CD8-positive, alpha-beta memory T cell (primary cell): ENCODE results near the gene SELENBP1. TPM values are rescaled to one million over a fixed set of nuclear protein-coding genes. Genes with fewer than 3 reads are reported as not detected.

Source experiments
- CTCF ChIA-PET: fragments of 350-600 bp; sonication (Branson Sonifier 250); formaldehyde crosslinking; loops from one replicate; lab custom pipeline; 2021; ENCODE audit warnings: antibody characterized with exemption; lab: Charles Lee
- POLR2A ChIA-PET: fragments of 350-600 bp; sonication (Branson Sonifier 250); formaldehyde crosslinking; loops from one replicate; lab custom pipeline; 2021; ENCODE audit warnings: antibody characterized with exemption; lab: Charles Lee
- DNase-seq, 5 donors: peaks; one replicate each; pipeline versions ENCODE4 v3.0.0 to v3.0.0-alpha.2; 2020 to 2022; ENCODE audit warnings: mixed read lengths in 1 of 5
- H3K27ac ChIP-seq: one replicate; pipeline ENCODE4 v1.7.0; 2013; ENCODE audit warnings: low read depth, mild to moderate bottlenecking, low read length, moderate library complexity
- H3K27me3 ChIP-seq: 2 replicates; pipeline ENCODE4 v1.7.0; 2013; ENCODE audit warnings: low read length, mild to moderate bottlenecking; ENCODE audit not compliant: insufficient read depth, poor library complexity, severe bottlenecking
- H3K36me3 ChIP-seq: 2 replicates; pipeline ENCODE4 v1.7.0; 2013; ENCODE audit warnings: mild to moderate bottlenecking, low read length, moderate library complexity; ENCODE audit not compliant: insufficient read depth
- H3K4me1 ChIP-seq: 2 replicates; pipeline ENCODE4 v1.7.0; 2013; ENCODE audit warnings: mild to moderate bottlenecking, low read length, moderate library complexity; ENCODE audit not compliant: insufficient read depth
- H3K4me3 ChIP-seq: 2 replicates; pipeline ENCODE4 v1.7.0; 2013; ENCODE audit warnings: mild to moderate bottlenecking, low read length
- H3K9me3 ChIP-seq: 2 replicates; pipeline ENCODE4 v1.7.0; 2013; ENCODE audit warnings: mild to moderate bottlenecking, low read length
- H3K27ac Mint-ChIP-seq, 8 donors: one replicate each; pipeline ENCODE4 v1.8.0; 2020 to 2021; ENCODE audit warnings: mixed read lengths in 8 of 8, mild to moderate bottlenecking in 6 of 8, inconsistent platforms in 3 of 8, moderate library complexity in 3 of 8
- H3K27me3 Mint-ChIP-seq, 2 donors: one replicate each; pipeline ENCODE4 v1.8.0; 2020 to 2021; ENCODE audit warnings: mixed read lengths in 2 of 2, mild to moderate bottlenecking in 1 of 2, moderate library complexity in 1 of 2
- H3K36me3 Mint-ChIP-seq, 3 donors: one replicate each; pipeline ENCODE4 v1.8.0; 2020 to 2021; ENCODE audit warnings: mixed read lengths in 3 of 3, inconsistent platforms in 1 of 3, mild to moderate bottlenecking in 1 of 3
- H3K4me1 Mint-ChIP-seq, 3 donors: one replicate each; pipeline ENCODE4 v1.8.0; 2020 to 2021; ENCODE audit warnings: mixed read lengths in 3 of 3, inconsistent platforms in 1 of 3, mild to moderate bottlenecking in 1 of 3
- H3K4me3 Mint-ChIP-seq, 7 donors: one replicate each; pipeline ENCODE4 v1.8.0; 2020 to 2021; ENCODE audit warnings: mixed read lengths in 7 of 7, mild to moderate bottlenecking in 6 of 7, moderate library complexity in 4 of 7, inconsistent platforms in 2 of 7
- H3K9me3 Mint-ChIP-seq, 5 donors: one replicate each; pipeline ENCODE4 v1.8.0; 2020 to 2022; ENCODE audit warnings: mixed read lengths in 5 of 5, mild to moderate bottlenecking in 3 of 5, moderate library complexity in 2 of 5, inconsistent platforms in 1 of 5
- polyA plus RNA-seq: library from polyadenylated mRNA; unstranded; fragments of 300-500 nt; fragmentation: Illumina TruSeq; gene quantifications from one replicate; pipeline ENCODE4 v1.2.3, GENCODE V29; 2021
- total RNA-seq, 2 experiments: library from RNA; stranded (reverse); gene quantifications; one replicate each; pipeline ENCODE4 v1.2.3, GENCODE V29; 2021

The SELENBP1 gene
- total and polyA plus RNA-seq, 3 experiments from 2014 or later: not detected

GRCh38 chr1:151346082-151346768 is 26.3 kb downstream of the SELENBP1 start:
- peak overlapping the region; percentile 98 for H3K27ac ChIP-seq
- H3K9me3 ChIP-seq: no peaks in the 10 kb centered on the region
- POLR2A ChIA-PET: interaction anchor here (0.5 to 1.7 kb wide), 4 partner anchors 19 to 271 kb away, joined by 3 to 13 read pairs (median 8); partner anchors contain the start of genes PI4KB and ZNF687
- Mint-ChIP-seq H3K27ac (peak overlapping the region; percentile 95 to 100 (median 98)), H3K9me3 (no peaks in the 10 kb centered on the region), H3K27me3 (no peaks in the 10 kb centered on the region), H3K36me3 (peaks cover 0 to 54% (median 5%) of the 10 kb centered on the region in 3 donors), H3K4me3 (peak overlapping the region; percentile 85 to 95 (median 93)), H3K4me1 (peaks cover 28 to 43% (median 38%) of the 10 kb centered on the region in 3 donors)
- H3K4me1 ChIP-seq: peaks cover 23% of the 10 kb centered on the region
- CTCF ChIA-PET: no interaction called here
- H3K36me3 ChIP-seq: peaks cover 24% of the 10 kb centered on the region
- peak overlapping the region; percentile 97 for H3K4me3 ChIP-seq
- H3K27me3 ChIP-seq: no peaks in the 10 kb centered on the region
- DNase-seq: no peak

DNA sequence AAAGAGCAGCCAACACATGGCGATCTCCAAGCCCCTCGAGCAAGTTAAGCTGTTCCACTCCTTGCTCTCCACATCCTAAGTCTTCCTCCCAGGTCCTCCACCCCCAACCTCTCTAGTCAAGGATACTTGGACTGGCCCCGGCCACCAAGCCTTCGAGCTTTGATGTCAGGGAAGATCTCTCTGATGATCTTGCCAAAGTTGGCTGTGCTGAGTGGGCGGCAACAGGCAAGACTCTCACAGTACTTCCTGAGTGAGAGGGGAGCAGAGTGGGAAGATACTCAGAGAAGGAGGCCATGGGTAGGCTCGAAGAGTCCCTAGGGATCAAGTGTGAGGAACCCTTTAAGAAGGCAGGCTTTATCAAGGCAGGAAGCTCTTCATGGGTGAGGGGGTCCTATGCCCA is 28.2 kb downstream of the SELENBP1 start:
- peak overlapping the region in 7 of 8 donors; percentile 5 to 77 (median 32) for H3K27ac Mint-ChIP-seq
- no peaks in the 10 kb centered on the region for H3K9me3 Mint-ChIP-seq
- peak overlapping the region in 2 of 7 donors; percentile 58 to 65 for H3K4me3 Mint-ChIP-seq
- no peaks in the 10 kb centered on the region for H3K27me3 Mint-ChIP-seq
- no peaks in the 10 kb centered on the region for H3K9me3 ChIP-seq
- peaks cover 0 to 55% (median 5%) of the 10 kb centered on the region in 3 donors for H3K36me3 Mint-ChIP-seq
- peaks cover 24% of the 10 kb centered on the region for H3K36me3 ChIP-seq
- CTCF ChIA-PET: interaction anchor here (1.1 to 1.5 kb wide), 2 partner anchors 44 to 55 kb away, joined by 3 to 4 read pairs; partner anchors contain the start of gene PSMB4
- H3K4me3 ChIP-seq: no peak overlapping the region
- peaks cover 27% of the 10 kb centered on the region for H3K4me1 ChIP-seq
- H3K27ac ChIP-seq: no peak overlapping the region
- peaks cover 33 to 52% (median 50%) of the 10 kb centered on the region in 3 donors for H3K4me1 Mint-ChIP-seq
- POLR2A ChIA-PET: no interaction called here
- DNase-seq: no peak
- no peaks in the 10 kb centered on the region for H3K27me3 ChIP-seq

DNA sequence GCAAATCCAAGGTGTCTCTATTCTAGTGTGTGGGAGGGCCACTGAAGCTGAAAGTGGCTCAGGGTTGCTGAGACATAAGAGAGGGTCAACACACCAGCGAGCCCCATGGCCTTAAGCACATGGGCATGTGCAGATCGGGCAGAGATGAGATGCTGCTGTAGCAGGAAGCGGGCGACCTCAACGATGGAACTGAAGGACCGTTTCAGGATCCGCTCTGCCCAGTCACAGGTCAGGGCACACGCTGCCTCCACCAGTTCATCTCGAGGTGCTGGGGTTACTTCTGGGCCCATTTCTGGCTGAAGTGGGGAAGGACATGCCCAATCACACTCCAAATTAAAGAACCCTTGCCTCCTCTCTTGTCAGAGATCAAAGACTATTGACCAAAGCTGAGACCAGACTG is 28.9 kb downstream of the SELENBP1 start:
- no peak overlapping the region for H3K4me3 Mint-ChIP-seq
- Histone ChIP-seq H3K9me3 (no peaks in the 10 kb centered on the region), H3K27ac (no peak overlapping the region), H3K27me3 (no peaks in the 10 kb centered on the region), H3K36me3 (peaks cover 24% of the 10 kb centered on the region), H3K4me1 (peaks cover 27% of the 10 kb centered on the region), H3K4me3 (no peak overlapping the region)
- no peaks in the 10 kb centered on the region for H3K9me3 Mint-ChIP-seq
- no peaks in the 10 kb centered on the region for H3K27me3 Mint-ChIP-seq
- ChIA-PET CTCF (interaction anchor here (1.1 to 1.6 kb wide), 3 partner anchors 16 to 43 kb away, joined by 4 to 7 read pairs (median 4); partner anchors contain the start of gene PI4KB), POLR2A (no interaction called here)
- peaks cover 0 to 55% (median 5%) of the 10 kb centered on the region in 3 donors for H3K36me3 Mint-ChIP-seq
- no peak for DNase-seq
- H3K4me1 Mint-ChIP-seq: peaks cover 35 to 52% (median 50%) of the 10 kb centered on the region in 3 donors
- peak overlapping the region in 7 of 8 donors; percentile 8 to 77 (median 67) for H3K27ac Mint-ChIP-seq

- Mint-ChIP-seq H3K9me3 (no peaks in the 10 kb centered on the region), H3K36me3 (peaks cover 0 to 55% (median 5%) of the 10 kb centered on the region in 3 donors), H3K4me3 (no peak overlapping the region), H3K4me1 (peaks cover 31 to 46% (median 45%) of the 10 kb centered on the region in 3 donors), H3K27me3 (no peaks in the 10 kb centered on the region), H3K27ac (peak overlapping the region in 6 of 8 donors; percentile 8 to 88 (median 62))
- ChIA-PET CTCF (interaction anchor here (1.5 to 4.0 kb wide), 3 partner anchors 15 to 90 kb away, joined by 4 to 13 read pairs (median 7); partner anchors contain the start of gene PI4KB), POLR2A (no interaction called here)
- no peak overlapping the region for H3K27ac ChIP-seq
- no peak for DNase-seq
- H3K4me1 ChIP-seq: peaks cover 24% of the 10 kb centered on the region
- no peak overlapping the region for H3K4me3 ChIP-seq
- H3K36me3 ChIP-seq: peaks cover 24% of the 10 kb centered on the region
- no peaks in the 10 kb centered on the region for H3K27me3 ChIP-seq
- H3K9me3 ChIP-seq: no peaks in the 10 kb centered on the region
These were observed 29.9 kb downstream of the SELENBP1 start for GRCh38 chr1:151342569-151342968.

- H3K27ac Mint-ChIP-seq: peak overlapping the region in 6 of 8 donors; percentile 6 to 88 (median 68)
- peaks cover 25 to 40% (median 40%) of the 10 kb centered on the region in 3 donors for H3K4me1 Mint-ChIP-seq
- Histone ChIP-seq H3K9me3 (no peaks in the 10 kb centered on the region), H3K4me3 (no peak overlapping the region), H3K4me1 (peaks cover 22% of the 10 kb centered on the region), H3K27me3 (no peaks in the 10 kb centered on the region), H3K36me3 (peaks cover 24% of the 10 kb centered on the region), H3K27ac (no peak overlapping the region)
- CTCF ChIA-PET: interaction anchor here (1.5 to 4.0 kb wide), 5 partner anchors 30 to 90 kb away, joined by 7 to 14 read pairs (median 11); no protein-coding TSS in a partner anchor
- no peak overlapping the region for H3K4me3 Mint-ChIP-seq
- no peaks in the 10 kb centered on the region for H3K27me3 Mint-ChIP-seq
- H3K9me3 Mint-ChIP-seq: no peaks in the 10 kb centered on the region
- POLR2A ChIA-PET: no interaction called here
- H3K36me3 Mint-ChIP-seq: peaks cover 0 to 51% (median 5%) of the 10 kb centered on the region in 3 donors
- no peak for DNase-seq
These were observed 30.5 kb downstream of the SELENBP1 start for GRCh38 chr1:151342021-151342420.

DNA sequence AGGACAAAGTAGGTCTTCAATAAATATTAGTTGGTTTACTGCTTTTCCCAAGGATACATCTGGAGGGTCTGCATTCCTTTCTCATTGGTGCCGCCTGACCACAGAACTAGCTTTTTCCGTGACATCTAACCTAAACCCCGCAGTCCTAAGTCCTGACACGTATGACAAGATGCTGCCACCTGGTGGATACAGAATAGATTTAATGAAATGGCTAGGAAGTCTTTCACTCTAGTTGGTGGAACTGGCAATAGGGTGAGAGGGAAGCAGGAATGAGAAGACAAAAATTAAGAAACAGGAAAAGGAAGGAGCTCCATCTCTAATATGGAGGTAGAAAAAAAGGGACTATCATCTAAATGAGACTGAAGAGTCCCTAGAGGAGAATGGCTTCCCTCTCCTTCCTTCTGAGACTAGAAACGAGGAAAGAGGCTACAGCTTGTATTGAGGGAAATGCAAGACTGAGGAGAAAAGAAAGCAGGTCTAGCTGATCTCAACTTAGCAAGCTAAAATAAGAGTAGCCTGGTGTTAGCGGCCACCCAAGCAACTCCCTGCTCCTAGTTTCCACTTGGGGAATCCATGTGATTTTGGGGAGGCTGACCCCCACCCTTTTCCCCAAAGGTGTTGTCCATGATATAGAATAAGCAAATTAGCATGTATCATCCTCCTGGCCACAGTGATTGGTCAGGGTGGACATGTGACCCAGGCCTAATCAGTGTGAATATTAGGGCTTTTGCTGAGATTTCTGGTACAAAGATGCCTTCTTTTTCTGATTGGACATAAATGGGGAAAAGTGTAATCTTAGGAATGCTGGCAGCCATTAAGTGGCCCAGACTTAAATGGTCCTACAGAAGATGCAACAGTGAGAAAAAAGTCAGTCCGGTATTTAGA is 31.4 kb downstream of the SELENBP1 start:
- H3K4me3 ChIP-seq: no peak overlapping the region
- H3K36me3 ChIP-seq: peaks cover 24% of the 10 kb centered on the region
- H3K27me3 Mint-ChIP-seq: no peaks in the 10 kb centered on the region
- H3K4me1 ChIP-seq: peaks cover 18% of the 10 kb centered on the region
- H3K9me3 Mint-ChIP-seq: no peaks in the 10 kb centered on the region
- H3K4me1 Mint-ChIP-seq: peaks cover 17 to 31% (median 31%) of the 10 kb centered on the region in 3 donors
- H3K9me3 ChIP-seq: no peaks in the 10 kb centered on the region
- peak overlapping the region in 1 of 7 donors; percentile 34 for H3K4me3 Mint-ChIP-seq
- H3K27ac Mint-ChIP-seq: peak overlapping the region; percentile 9 to 95 (median 70)
- H3K27me3 ChIP-seq: no peaks in the 10 kb centered on the region
- CTCF ChIA-PET: interaction anchor here (0.5 to 4.7 kb wide), 30 partner anchors 9 to 268 kb away, joined by 3 to 64 read pairs (median 6); partner anchors contain the start of genes PI4KB, PSMB4, PSMD4 and TNFAIP8L2
- H3K36me3 Mint-ChIP-seq: peaks cover 0 to 43% (median 5%) of the 10 kb centered on the region in 3 donors
- peak; percentile 19 to 65 (median 60) for DNase-seq
- H3K27ac ChIP-seq: no peak overlapping the region
- POLR2A ChIA-PET: interaction anchor here (0.6 to 1.7 kb wide), 6 partner anchors 11 to 834 kb away, joined by 3 to 9 read pairs (median 4); partner anchors contain the start of gene PI4KB

- peaks cover 0 to 3% (median 0%) of the 10 kb centered on the region in 3 donors for H3K36me3 Mint-ChIP-seq
- H3K36me3 ChIP-seq: no peaks in the 10 kb centered on the region
- no peaks in the 10 kb centered on the region for H3K27me3 ChIP-seq
- no peak overlapping the region for H3K27ac ChIP-seq
- no peaks in the 10 kb centered on the region for H3K9me3 Mint-ChIP-seq
- no peak overlapping the region for H3K4me3 ChIP-seq
- H3K27me3 Mint-ChIP-seq: no peaks in the 10 kb centered on the region
- CTCF ChIA-PET: interaction anchor here (1.2 kb wide), 1 partner anchor 35 kb away, joined by 4 read pairs; no protein-coding TSS in a partner anchor
- POLR2A ChIA-PET: interaction anchor here (0.7 kb wide), 1 partner anchor 9 kb away, joined by 6 read pairs; the partner anchor contains the start of gene PI4KB
- H3K4me3 Mint-ChIP-seq: no peak overlapping the region
- DNase-seq: no peak
- peaks cover 4% of the 10 kb centered on the region for H3K4me1 ChIP-seq
- peak overlapping the region in 3 of 8 donors; percentile 30 to 59 (median 38) for H3K27ac Mint-ChIP-seq
- peaks cover 7 to 12% (median 10%) of the 10 kb centered on the region in 3 donors for H3K4me1 Mint-ChIP-seq
- no peaks in the 10 kb centered on the region for H3K9me3 ChIP-seq
These were observed 35.9 kb downstream of the SELENBP1 start for GRCh38 chr1:151336556-151336955.
